HepG2 (cell line): ENCODE data around the gene KRT24. TPM values are rescaled to one million over a fixed set of nuclear protein-coding genes. Genes with fewer than 3 reads are reported as not detected.

Source experiments
- DR1 ChIP-seq: sonication (generic); formaldehyde crosslinking; IDR thresholded peaks from 2 replicates; pipeline ENCODE4 v1.8.0; 2021; ENCODE audit warnings: mild to moderate bottlenecking, missing genetic modification reagents, inconsistent platforms
- LCORL ChIP-seq, 2 experiments: fragments of 450-650 bp in 1 of 2; sonication (generic) in 1 of 2; formaldehyde crosslinking in 1 of 2; IDR thresholded peaks; 2 replicates each; pipeline versions ENCODE4 v1.5.0 to v1.6.1; 2017 to 2020; ENCODE audit warnings: antibody characterized with exemption in 1 of 2, missing genetic modification reagents in 1 of 2
- MXI1 ChIP-seq: IDR thresholded peaks from 3 replicates; pipeline ENCODE4 v1.6.1; 2012; ENCODE audit warnings: low read depth, low read length, inconsistent platforms, borderline replicate concordance
- PHF21A ChIP-seq: sonication (generic); formaldehyde crosslinking; IDR thresholded peaks from 2 replicates; pipeline ENCODE4 v1.5.0; 2020; ENCODE audit warnings: mild to moderate bottlenecking, missing genetic modification reagents
- POLR2A ChIP-seq, 2 experiments: IDR thresholded peaks; 2 replicates each; pipeline ENCODE4 v1.6.1; 2011; ENCODE audit warnings: low read depth in 2 of 2, low read length in 2 of 2, mild to moderate bottlenecking in 1 of 2, moderate library complexity in 1 of 2; ENCODE audit not compliant: insufficient read depth in 1 of 2
- RARG ChIP-seq: sonication (generic); formaldehyde crosslinking; IDR thresholded peaks from 2 replicates; pipeline ENCODE4 v1.4.0; 2020; ENCODE audit warnings: low read depth, mild to moderate bottlenecking, missing genetic modification reagents
- SOX13 ChIP-seq, 3 experiments: fragments of 450-650 bp in 1 of 3; sonication (generic) in 1 of 3; formaldehyde crosslinking in 1 of 3; IDR thresholded peaks in 2 of 3; conservative IDR thresholded peaks in 1 of 3; 2 replicates each; pipeline versions ENCODE4 v1.5.0 to v1.6.1; 2016 to 2020; ENCODE audit warnings: antibody characterized with exemption in 1 of 3, mild to moderate bottlenecking in 1 of 3, missing compliant biosample characterization in 1 of 3, missing genetic modification reagents in 1 of 3, moderate library complexity in 1 of 3
- TCF7 ChIP-seq: sonication (generic); IDR thresholded peaks from 2 replicates; pipeline ENCODE4 v1.6.1; 2016; ENCODE audit warnings: antibody characterized with exemption, low read depth
- THAP9 ChIP-seq: sonication (generic); formaldehyde crosslinking; IDR thresholded peaks from 2 replicates; pipeline ENCODE4; 2020; ENCODE audit warnings: missing genetic modification reagents, mild to moderate bottlenecking, borderline replicate concordance
- ZNF180 ChIP-seq: sonication (generic); formaldehyde crosslinking; IDR thresholded peaks from 2 replicates; pipeline ENCODE4 v1.4.0; 2020; ENCODE audit warnings: low read depth, missing genetic modification reagents, borderline replicate concordance
- ZNF788 ChIP-seq: sonication (generic); formaldehyde crosslinking; IDR thresholded peaks from 2 replicates; pipeline ENCODE4 v1.5.0; 2020; ENCODE audit warnings: mild to moderate bottlenecking, missing genetic modification reagents, borderline replicate concordance
- ZNF841 ChIP-seq: sonication (generic); formaldehyde crosslinking; IDR thresholded peaks from 2 replicates; pipeline ENCODE4 v1.8.1; 2023; ENCODE audit warnings: missing genetic modification reagents, borderline replicate concordance
- ZNF891 ChIP-seq: sonication (generic); formaldehyde crosslinking; IDR thresholded peaks from 2 replicates; pipeline ENCODE4 v1.5.0; 2020; ENCODE audit warnings: mild to moderate bottlenecking, missing genetic modification reagents
- polyA plus RNA-seq, 8 experiments: library from polyadenylated mRNA; depleted of rRNA in 3 of 8; stranded (reverse) in 7 of 8; unstranded in 1 of 8; fragments of >200 nt; fragmentation: Illumina TruSeq in 4 of 8; extraction: Trizol in 4 of 8; gene quantifications; 2 replicates each; pipeline versions ENCODE4 v1.2.1 to v1.2.3, GENCODE V29; 2011 to 2016; ENCODE audit warnings: low read depth in 4 of 8, missing spikeins in 1 of 8, mixed read lengths in 1 of 8; ENCODE audit not compliant: insufficient read depth in 1 of 8
- total RNA-seq, 5 experiments: library from RNA; depleted of rRNA; stranded (reverse); fragments of >200 nt; fragmentation: Illumina TruSeq; extraction: Trizol; gene quantifications; 2 replicates each; pipeline ENCODE4 v1.2.3, GENCODE V29; 2016; ENCODE audit warnings: low read depth in 1 of 5
- TF ChIP-seq, protein P1 (sequence below): sonication (generic); formaldehyde crosslinking; IDR thresholded peaks from 2 replicates; pipeline ENCODE4 v1.4.0; 2020; ENCODE audit warnings: mild to moderate bottlenecking, missing genetic modification reagents
- TF ChIP-seq, protein P2 (sequence below): sonication (generic); formaldehyde crosslinking; IDR thresholded peaks from 2 replicates; pipeline ENCODE4 v1.4.0; 2020; ENCODE audit warnings: missing genetic modification reagents, borderline replicate concordance
- TF ChIP-seq, protein P3 (sequence below): sonication (generic); formaldehyde crosslinking; IDR thresholded peaks from 2 replicates; pipeline ENCODE4 v1.4.0; 2020; ENCODE audit warnings: missing genetic modification reagents

KRT24 gene
- total and polyA plus RNA-seq, 2 of the 13 experiments (the other 11 are each of a cell fraction or from before 2014, with no cell fraction given), result not detected

DNA sequence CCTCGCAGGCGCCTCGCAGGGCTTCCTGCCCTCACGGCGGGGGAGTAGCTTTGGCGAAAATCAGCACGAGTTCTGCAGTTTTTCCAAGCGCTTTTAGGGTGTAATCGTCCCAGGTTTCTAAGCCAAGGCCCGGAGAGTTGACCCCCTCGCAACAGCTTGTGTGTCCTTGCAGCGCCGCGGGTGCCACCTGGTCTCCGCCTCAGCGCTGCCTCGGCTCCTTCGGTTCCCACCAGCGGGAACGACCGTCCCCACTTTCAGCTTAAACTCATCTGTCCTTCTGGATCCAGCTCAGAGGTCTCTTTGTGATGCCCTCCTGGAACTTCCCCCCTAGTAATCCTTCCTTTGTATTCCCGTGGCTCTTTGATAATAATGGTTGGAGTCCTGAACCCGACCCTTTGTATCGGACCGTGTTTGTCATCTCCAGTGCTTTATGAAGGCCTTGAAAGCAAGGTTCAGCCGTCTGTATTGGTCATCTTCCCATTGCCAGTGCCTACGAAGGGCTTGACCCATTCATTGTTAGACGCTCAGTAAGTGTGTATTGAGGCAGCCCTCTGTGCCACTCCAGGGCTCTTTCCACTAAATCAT is 55.1 kb downstream of the KRT24 start (continued):
- TF ChIP-seq TCF7 (no peak), THAP9 (CRISPR knock-in tag) (peak; percentile 38; the same call in 1 of the 2 replicates), LCORL (IDR thresholded peaks at IDR 0.05) (no peak), LCORL (CRISPR knock-in tag; IDR thresholded peaks at IDR 0.05) (0 out of 2 replicates have a peak, but pooled peaks have one; percentile 16), DR1 (CRISPR knock-in tag) (0 out of 2 replicates have a peak, but pooled peaks have one; percentile 16), RARG (CRISPR knock-in tag) (0 out of 2 replicates have a peak, but pooled peaks have one; percentile 48), ZNF180 (CRISPR knock-in tag) (no peak), ZNF788 (CRISPR knock-in tag) (0 out of 2 replicates have a peak, but pooled peaks have one; percentile 33), ZNF841 (CRISPR knock-in tag) (0 out of 2 replicates have a peak, but pooled peaks have one; percentile 33), ZNF891 (CRISPR knock-in tag) (peak; percentile 85; the same call in 1 of the 2 replicates), SOX13 (IDR thresholded peaks at IDR 0.05) (no peak), SOX13 (CRISPR knock-in tag; conservative IDR thresholded peaks at IDR 0.05 in 1 of 2, IDR thresholded peaks at IDR 0.05 in 1 of 2) (0 out of 4 replicates have a peak, but pooled peaks of 1 of the 2 experiments have one; percentile 28), MXI1 (no peak), POLR2A (IDR thresholded peaks at IDR 0.05; ENCODE audit: insufficient read depth in 1 of 2, low read depth in 2 of 2, low read length in 2 of 2) (peak in 1 of 2 experiments; percentile 87; a peak in 2 of 4 replicates), PHF21A (CRISPR knock-in tag) (no peak)
- TF ChIP-seq, protein P1, sequence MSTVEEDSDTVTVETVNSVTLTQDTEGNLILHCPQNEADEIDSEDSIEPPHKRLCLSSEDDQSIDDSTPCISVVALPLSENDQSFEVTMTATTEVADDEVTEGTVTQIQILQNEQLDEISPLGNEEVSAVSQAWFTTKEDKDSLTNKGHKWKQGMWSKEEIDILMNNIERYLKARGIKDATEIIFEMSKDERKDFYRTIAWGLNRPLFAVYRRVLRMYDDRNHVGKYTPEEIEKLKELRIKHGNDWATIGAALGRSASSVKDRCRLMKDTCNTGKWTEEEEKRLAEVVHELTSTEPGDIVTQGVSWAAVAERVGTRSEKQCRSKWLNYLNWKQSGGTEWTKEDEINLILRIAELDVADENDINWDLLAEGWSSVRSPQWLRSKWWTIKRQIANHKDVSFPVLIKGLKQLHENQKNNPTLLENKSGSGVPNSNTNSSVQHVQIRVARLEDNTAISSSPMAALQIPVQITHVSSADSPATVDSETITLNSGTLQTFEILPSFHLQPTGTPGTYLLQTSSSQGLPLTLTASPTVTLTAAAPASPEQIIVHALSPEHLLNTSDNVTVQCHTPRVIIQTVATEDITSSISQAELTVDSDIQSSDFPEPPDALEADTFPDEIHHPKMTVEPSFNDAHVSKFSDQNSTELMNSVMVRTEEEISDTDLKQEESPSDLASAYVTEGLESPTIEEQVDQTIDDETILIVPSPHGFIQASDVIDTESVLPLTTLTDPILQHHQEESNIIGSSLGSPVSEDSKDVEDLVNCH (CRISPR knock-in tag), result 0 out of 2 replicates have a peak, but pooled peaks have one; percentile 14
- TF ChIP-seq, protein P2, sequence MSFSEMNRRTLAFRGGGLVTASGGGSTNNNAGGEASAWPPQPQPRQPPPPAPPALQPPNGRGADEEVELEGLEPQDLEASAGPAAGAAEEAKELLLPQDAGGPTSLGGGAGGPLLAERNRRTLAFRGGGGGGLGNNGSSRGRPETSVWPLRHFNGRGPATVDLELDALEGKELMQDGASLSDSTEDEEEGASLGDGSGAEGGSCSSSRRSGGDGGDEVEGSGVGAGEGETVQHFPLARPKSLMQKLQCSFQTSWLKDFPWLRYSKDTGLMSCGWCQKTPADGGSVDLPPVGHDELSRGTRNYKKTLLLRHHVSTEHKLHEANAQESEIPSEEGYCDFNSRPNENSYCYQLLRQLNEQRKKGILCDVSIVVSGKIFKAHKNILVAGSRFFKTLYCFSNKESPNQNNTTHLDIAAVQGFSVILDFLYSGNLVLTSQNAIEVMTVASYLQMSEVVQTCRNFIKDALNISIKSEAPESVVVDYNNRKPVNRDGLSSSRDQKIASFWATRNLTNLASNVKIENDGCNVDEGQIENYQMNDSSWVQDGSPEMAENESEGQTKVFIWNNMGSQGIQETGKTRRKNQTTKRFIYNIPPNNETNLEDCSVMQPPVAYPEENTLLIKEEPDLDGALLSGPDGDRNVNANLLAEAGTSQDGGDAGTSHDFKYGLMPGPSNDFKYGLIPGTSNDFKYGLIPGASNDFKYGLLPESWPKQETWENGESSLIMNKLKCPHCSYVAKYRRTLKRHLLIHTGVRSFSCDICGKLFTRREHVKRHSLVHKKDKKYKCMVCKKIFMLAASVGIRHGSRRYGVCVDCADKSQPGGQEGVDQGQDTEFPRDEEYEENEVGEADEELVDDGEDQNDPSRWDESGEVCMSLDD, result 0 out of 2 replicates have a peak, but pooled peaks have one; percentile 28
- TF ChIP-seq, protein P3, sequence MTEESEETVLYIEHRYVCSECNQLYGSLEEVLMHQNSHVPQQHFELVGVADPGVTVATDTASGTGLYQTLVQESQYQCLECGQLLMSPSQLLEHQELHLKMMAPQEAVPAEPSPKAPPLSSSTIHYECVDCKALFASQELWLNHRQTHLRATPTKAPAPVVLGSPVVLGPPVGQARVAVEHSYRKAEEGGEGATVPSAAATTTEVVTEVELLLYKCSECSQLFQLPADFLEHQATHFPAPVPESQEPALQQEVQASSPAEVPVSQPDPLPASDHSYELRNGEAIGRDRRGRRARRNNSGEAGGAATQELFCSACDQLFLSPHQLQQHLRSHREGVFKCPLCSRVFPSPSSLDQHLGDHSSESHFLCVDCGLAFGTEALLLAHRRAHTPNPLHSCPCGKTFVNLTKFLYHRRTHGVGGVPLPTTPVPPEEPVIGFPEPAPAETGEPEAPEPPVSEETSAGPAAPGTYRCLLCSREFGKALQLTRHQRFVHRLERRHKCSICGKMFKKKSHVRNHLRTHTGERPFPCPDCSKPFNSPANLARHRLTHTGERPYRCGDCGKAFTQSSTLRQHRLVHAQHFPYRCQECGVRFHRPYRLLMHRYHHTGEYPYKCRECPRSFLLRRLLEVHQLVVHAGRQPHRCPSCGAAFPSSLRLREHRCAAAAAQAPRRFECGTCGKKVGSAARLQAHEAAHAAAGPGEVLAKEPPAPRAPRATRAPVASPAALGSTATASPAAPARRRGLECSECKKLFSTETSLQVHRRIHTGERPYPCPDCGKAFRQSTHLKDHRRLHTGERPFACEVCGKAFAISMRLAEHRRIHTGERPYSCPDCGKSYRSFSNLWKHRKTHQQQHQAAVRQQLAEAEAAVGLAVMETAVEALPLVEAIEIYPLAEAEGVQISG, result 0 out of 2 replicates have a peak, but pooled peaks have one; percentile 52
